Neural progenitor cell (in vitro differentiated cells): ENCODE measurements around the gene SPTBN5. TPM values are rescaled to one million over a fixed set of nuclear protein-coding genes. Genes with fewer than 3 reads are reported as not detected.

Source experiments
- DNase-seq: peaks from one replicate; pipeline ENCODE4 v3.0.0-alpha.2; 2016; ENCODE audit warnings: low spot score
- H2AFZ ChIP-seq: fragments of 200-600 bp; sonication (generic); replicated peaks from 2 replicates; pipeline ENCODE4 v1.6.1; 2016; ENCODE audit warnings: antibody characterized with exemption
- H3F3A ChIP-seq: fragments of 200-600 bp; sonication (generic); 2 replicates; pipeline ENCODE4 v1.6.1; 2016; ENCODE audit warnings: antibody characterized with exemption, low read depth
- H3K27ac ChIP-seq: fragments of 200-600 bp; sonication (generic); 2 replicates; pipeline ENCODE4 v1.5.1; 2016; ENCODE audit warnings: mild to moderate bottlenecking
- H3K27me3 ChIP-seq: fragments of 200-600 bp; sonication (generic); 2 replicates; pipeline ENCODE4 v1.6.1; 2016; ENCODE audit warnings: mild to moderate bottlenecking, moderate library complexity
- H3K36me3 ChIP-seq: fragments of 200-600 bp; sonication (generic); 2 replicates; pipeline ENCODE4 v1.5.1; 2016
- H3K4me1 ChIP-seq: fragments of 200-600 bp; sonication (generic); 2 replicates; pipeline ENCODE4 v1.6.1; 2016; ENCODE audit warnings: mixed run types
- H3K4me2 ChIP-seq: fragments of 200-600 bp; sonication (generic); 2 replicates; pipeline ENCODE4 v1.6.1; 2016
- H3K4me3 ChIP-seq: fragments of 200-600 bp; sonication (generic); 2 replicates; pipeline ENCODE4 v1.5.1; 2016
- H3K79me2 ChIP-seq: fragments of 200-600 bp; sonication (generic); 2 replicates; pipeline ENCODE4 v1.6.1; 2016; ENCODE audit warnings: low read depth
- H3K9ac ChIP-seq: fragments of 200-600 bp; sonication (generic); 2 replicates; pipeline ENCODE4 v1.6.1; 2016
- H3K9me3 ChIP-seq: fragments of 200-600 bp; sonication (generic); 2 replicates; pipeline ENCODE4 v1.5.1; 2016; ENCODE audit warnings: low read depth
- H4K20me1 ChIP-seq: fragments of 200-600 bp; sonication (generic); 2 replicates; pipeline ENCODE4 v1.6.1; 2016; ENCODE audit warnings: low read depth
- H3K27ac Mint-ChIP-seq: 3 replicates; pipeline ENCODE4 v1.8.0; 2021; ENCODE audit warnings: mixed read lengths
- H3K27me3 Mint-ChIP-seq: 2 replicates; pipeline ENCODE4 v1.8.0; 2022; ENCODE audit warnings: low read depth, mild to moderate bottlenecking, inconsistent platforms, moderate library complexity, mixed read lengths; ENCODE audit not compliant: insufficient read depth
- H3K36me3 Mint-ChIP-seq: 3 replicates; pipeline ENCODE4 v1.8.0; 2021; ENCODE audit warnings: mixed read lengths
- H3K4me1 Mint-ChIP-seq: 3 replicates; pipeline ENCODE4 v1.8.0; 2021; ENCODE audit warnings: mixed read lengths
- H3K4me3 Mint-ChIP-seq: 3 replicates; pipeline ENCODE4 v1.8.0; 2021; ENCODE audit warnings: mild to moderate bottlenecking, moderate library complexity, mixed read lengths
- H3K9me3 Mint-ChIP-seq: 3 replicates; pipeline ENCODE4 v1.8.0; 2020; ENCODE audit warnings: mixed read lengths
- CTCF ChIP-seq: fragments of 200-600 bp; sonication (generic); IDR thresholded peaks from 2 replicates; pipeline ENCODE4 v1.5.1; 2017; ENCODE audit warnings: antibody characterized with exemption, mild to moderate bottlenecking
- EZH2 ChIP-seq: fragments of 200-600 bp; sonication (generic); IDR thresholded peaks from 2 replicates; pipeline ENCODE4 v1.6.1; 2017; ENCODE audit warnings: antibody characterized with exemption, mild to moderate bottlenecking, moderate library complexity
- EZH2phosphoT487 ChIP-seq: fragments of 200-600 bp; sonication (generic); IDR thresholded peaks from 2 replicates; pipeline ENCODE4 v1.6.1; 2017; ENCODE audit warnings: antibody characterized with exemption
- total RNA-seq: library from RNA; depleted of rRNA; stranded (reverse); fragments of >200 nt; gene quantifications from 2 replicates; pipeline ENCODE4 v1.2.3, GENCODE V29; 2015; ENCODE audit warnings: low replicate concordance

The SPTBN5 gene
- total RNA-seq, 1 donor from 2014 or later, result not detected

GRCh38 chr15:41869770-41870688 lies 23.8 kb downstream of the SPTBN5 start:
- H3K4me3 Mint-ChIP-seq, result no peak overlapping the region
- H2AFZ ChIP-seq, result no peak overlapping the region
- no peak overlapping the region for H3K9ac ChIP-seq
- H3K4me1 Mint-ChIP-seq, result peaks cover 31% of the 10 kb centered on the region
- TF ChIP-seq EZH2phosphoT487, result no peak
- no peak for TF ChIP-seq CTCF
- no peak for TF ChIP-seq EZH2
- no peak overlapping the region for H3K27ac ChIP-seq
- DNase-seq, result no peak
- H3K4me3 ChIP-seq, result no peak overlapping the region
- H3K27me3 Mint-ChIP-seq, result peaks cover 18% of the 10 kb centered on the region
- H3K36me3 Mint-ChIP-seq, result no peaks in the 10 kb centered on the region
- H3K9me3 Mint-ChIP-seq, result no peaks in the 10 kb centered on the region
- no peaks in the 10 kb centered on the region for H3F3A ChIP-seq
- no peaks in the 10 kb centered on the region for H3K27me3 ChIP-seq
- H3K4me2 ChIP-seq, result no peak overlapping the region
- no peaks in the 10 kb centered on the region for H3K9me3 ChIP-seq
- peaks cover 13% of the 10 kb centered on the region for H3K4me1 ChIP-seq
- H4K20me1 ChIP-seq, result no peaks in the 10 kb centered on the region
- no peaks in the 10 kb centered on the region for H3K79me2 ChIP-seq
- no peaks in the 10 kb centered on the region for H3K36me3 ChIP-seq
- peak overlapping the region; percentile 88 for H3K27ac Mint-ChIP-seq

- TF ChIP-seq EZH2phosphoT487 (no peak), CTCF (no peak), EZH2 (no peak)
- no peaks in the 10 kb centered on the region for H3K9me3 Mint-ChIP-seq
Measured at GRCh38 chr15:41868321-41868720, 25.5 kb downstream of the SPTBN5 start.

GRCh38 chr15:41866872-41867579 lies 26.8 kb downstream of the SPTBN5 start:
- Mint-ChIP-seq H3K27ac (peak overlapping the region; percentile 95), H3K4me3 (peak overlapping the region; percentile 75), H3K27me3 (peaks cover 17% of the 10 kb centered on the region), H3K9me3 (no peaks in the 10 kb centered on the region), H3K4me1 (peaks cover 47% of the 10 kb centered on the region), H3K36me3 (no peaks in the 10 kb centered on the region)
- H2AFZ ChIP-seq, result no peak overlapping the region
- no peaks in the 10 kb centered on the region for H3F3A ChIP-seq
- no peaks in the 10 kb centered on the region for H3K9me3 ChIP-seq
- no peak overlapping the region for H3K27ac ChIP-seq
- no peaks in the 10 kb centered on the region for H3K79me2 ChIP-seq
- H3K36me3 ChIP-seq, result no peaks in the 10 kb centered on the region
- H3K4me3 ChIP-seq, result no peak overlapping the region
- TF ChIP-seq CTCF (no peak), EZH2 (no peak), EZH2phosphoT487 (no peak)
- no peak overlapping the region for H3K9ac ChIP-seq
- peaks cover 22% of the 10 kb centered on the region for H3K4me1 ChIP-seq
- no peaks in the 10 kb centered on the region for H4K20me1 ChIP-seq
- no peak for DNase-seq
- H3K4me2 ChIP-seq, result peak overlapping the region; percentile 27
- no peaks in the 10 kb centered on the region for H3K27me3 ChIP-seq

More at GRCh38 chr15:41868321-41868720, 25.5 kb downstream of the SPTBN5 start:
- Histone ChIP-seq H3K9ac (no peak overlapping the region), H3F3A (no peaks in the 10 kb centered on the region), H3K4me2 (no peak overlapping the region), H3K4me1 (peaks cover 13% of the 10 kb centered on the region), H3K9me3 (no peaks in the 10 kb centered on the region), H2AFZ (no peak overlapping the region), H3K4me3 (no peak overlapping the region), H3K79me2 (no peaks in the 10 kb centered on the region), H4K20me1 (no peaks in the 10 kb centered on the region), H3K36me3 (no peaks in the 10 kb centered on the region), H3K27me3 (no peaks in the 10 kb centered on the region), H3K27ac (no peak overlapping the region)
- H3K27me3 Mint-ChIP-seq, result peaks cover 21% of the 10 kb centered on the region
- no peaks in the 10 kb centered on the region for H3K36me3 Mint-ChIP-seq
- H3K4me1 Mint-ChIP-seq, result peaks cover 39% of the 10 kb centered on the region
- no peak overlapping the region for H3K4me3 Mint-ChIP-seq
- DNase-seq, result no peak
- no peak overlapping the region for H3K27ac Mint-ChIP-seq
